T-helper 2 cell treated with Interferon-gamma antibody and Interleukin-4, amounts not matched to agents 5 μg/mL and 100 μg/mL, for 36 hours (primary cell): ENCODE data around the gene AGR2.
"Not testable (repeated sequence)": the region's sequence is repeated elsewhere in the genome, so short reads cannot be mapped to it uniquely, and the experiment has no call there.

Experiments used
- DNase-seq: peaks from one replicate; pipeline ENCODE4 v3.0.0; 2021; ENCODE audit warnings: low spot score
- H3K27ac Mint-ChIP-seq: one replicate; pipeline ENCODE4 v1.8.0; 2021; ENCODE audit warnings: mild to moderate bottlenecking, mixed read lengths
- H3K27me3 Mint-ChIP-seq: one replicate; pipeline ENCODE4 v1.8.0; 2021; ENCODE audit warnings: low read depth, mixed read lengths
- H3K36me3 Mint-ChIP-seq: one replicate; pipeline ENCODE4 v1.8.0; 2021; ENCODE audit warnings: low read depth, mixed read lengths
- H3K4me1 Mint-ChIP-seq: one replicate; pipeline ENCODE4 v1.8.0; 2021; ENCODE audit warnings: low read depth, mixed read lengths
- H3K4me3 Mint-ChIP-seq: one replicate; pipeline ENCODE4 v1.8.0; 2022; ENCODE audit warnings: mild to moderate bottlenecking, moderate library complexity, mixed read lengths
- H3K9me3 Mint-ChIP-seq: one replicate; pipeline ENCODE4 v1.8.0; 2021; ENCODE audit warnings: mixed read lengths

Gene AGR2

GRCh38 chr7:16804674-16805439 is at the start of gene AGR2:
TSS of gene AGR2 (minus strand) at chr7:16804999. CDS start at chr7:16801796, 3,203 bp downstream.
- H3K27me3 Mint-ChIP-seq, result peaks cover 7% of the 10 kb centered on the region
- no peaks in the 10 kb centered on the region for H3K36me3 Mint-ChIP-seq
- no peak within 1 kb of the TSS for H3K4me3 Mint-ChIP-seq
- no peaks in the 10 kb centered on the region for H3K4me1 Mint-ChIP-seq
- H3K27ac Mint-ChIP-seq, result no peak within 1 kb of the TSS
- no peaks in the 10 kb centered on the region for H3K9me3 Mint-ChIP-seq
- DNase-seq, result no peak

- H3K9me3 Mint-ChIP-seq, H3K4me3 Mint-ChIP-seq: not testable (repeated sequence)
Observed at GRCh38 chr7:16853189-16853588, 48.4 kb upstream of the AGR2 start.

GRCh38 chr7:16851829-16852228 is 47.0 kb upstream of the AGR2 start:
- H3K4me1 Mint-ChIP-seq, result no peaks in the 10 kb centered on the region
- no peak overlapping the region for H3K4me3 Mint-ChIP-seq

More at GRCh38 chr7:16853189-16853588, 48.4 kb upstream of the AGR2 start:
- not testable (repeated sequence) for H3K36me3 Mint-ChIP-seq, H3K27ac Mint-ChIP-seq, DNase-seq, H3K4me1 Mint-ChIP-seq
- H3K27me3 Mint-ChIP-seq, result peaks cover 30% of the 10 kb centered on the region

GRCh38 chr7:16850614-16851466 is 46.0 kb upstream of the AGR2 start:
- H3K4me3 Mint-ChIP-seq, result no peak overlapping the region
- H3K27me3 Mint-ChIP-seq, result peaks cover 37% of the 10 kb centered on the region
- DNase-seq, result no peak
- H3K4me1 Mint-ChIP-seq, result no peaks in the 10 kb centered on the region
- H3K36me3 Mint-ChIP-seq, result no peaks in the 10 kb centered on the region
- no peak overlapping the region for H3K27ac Mint-ChIP-seq
- no peaks in the 10 kb centered on the region for H3K9me3 Mint-ChIP-seq

More at GRCh38 chr7:16851829-16852228, 47.0 kb upstream of the AGR2 start:
- no peak for DNase-seq
- Mint-ChIP-seq H3K9me3 (no peaks in the 10 kb centered on the region), H3K27me3 (peaks cover 30% of the 10 kb centered on the region), H3K36me3 (no peaks in the 10 kb centered on the region), H3K27ac (no peak overlapping the region)

GRCh38 chr7:16849296-16850148 is 44.7 kb upstream of the AGR2 start:
- DNase-seq, result no peak
- H3K27ac Mint-ChIP-seq, result no peak overlapping the region
- no peaks in the 10 kb centered on the region for H3K9me3 Mint-ChIP-seq
- H3K27me3 Mint-ChIP-seq, result peaks cover 40% of the 10 kb centered on the region
- no peaks in the 10 kb centered on the region for H3K4me1 Mint-ChIP-seq
- H3K4me3 Mint-ChIP-seq, result no peak overlapping the region
- H3K36me3 Mint-ChIP-seq, result no peaks in the 10 kb centered on the region

GRCh38 chr7:16847381-16847860 is 42.6 kb upstream of the AGR2 start:
- Mint-ChIP-seq H3K27me3 (peaks cover 43% of the 10 kb centered on the region), H3K9me3 (no peaks in the 10 kb centered on the region), H3K4me3 (no peak overlapping the region)

GRCh38 chr7:16846601-16847165 is 41.9 kb upstream of the AGR2 start:
- Mint-ChIP-seq H3K36me3 (no peaks in the 10 kb centered on the region), H3K27me3 (peaks cover 41% of the 10 kb centered on the region), H3K4me1 (no peaks in the 10 kb centered on the region), H3K9me3 (no peaks in the 10 kb centered on the region), H3K27ac (no peak overlapping the region), H3K4me3 (no peak overlapping the region)
- DNase-seq, result no peak

More at GRCh38 chr7:16847381-16847860, 42.6 kb upstream of the AGR2 start:
- no peak for DNase-seq
- Mint-ChIP-seq H3K36me3 (no peaks in the 10 kb centered on the region), H3K4me1 (no peaks in the 10 kb centered on the region), H3K27ac (no peak overlapping the region)

- Mint-ChIP-seq H3K36me3 (no peaks in the 10 kb centered on the region), H3K9me3 (no peaks in the 10 kb centered on the region), H3K4me3 (no peak overlapping the region), H3K27ac (no peak overlapping the region), H3K27me3 (peaks cover 34% of the 10 kb centered on the region), H3K4me1 (no peaks in the 10 kb centered on the region)
- DNase-seq, result no peak
Observed at GRCh38 chr7:16845746-16846145, 40.9 kb upstream of the AGR2 start.

GRCh38 chr7:16841681-16842080 is 36.9 kb upstream of the AGR2 start:
- Mint-ChIP-seq H3K27ac (no peak overlapping the region), H3K36me3 (no peaks in the 10 kb centered on the region), H3K9me3 (no peaks in the 10 kb centered on the region), H3K4me3 (no peak overlapping the region), H3K27me3 (peaks cover 20% of the 10 kb centered on the region), H3K4me1 (no peaks in the 10 kb centered on the region)
- DNase-seq, result no peak

GRCh38 chr7:16840094-16840493 is 35.3 kb upstream of the AGR2 start:
- Mint-ChIP-seq H3K4me3 (no peak overlapping the region), H3K4me1 (no peaks in the 10 kb centered on the region), H3K27ac (no peak overlapping the region), H3K36me3 (no peaks in the 10 kb centered on the region), H3K9me3 (no peaks in the 10 kb centered on the region), H3K27me3 (peaks cover 11% of the 10 kb centered on the region)
- DNase-seq, result no peak

GRCh38 chr7:16839646-16840045 is 34.8 kb upstream of the AGR2 start:
- no peak overlapping the region for H3K27ac Mint-ChIP-seq
- no peaks in the 10 kb centered on the region for H3K9me3 Mint-ChIP-seq
- no peak overlapping the region for H3K4me3 Mint-ChIP-seq
- DNase-seq, result no peak
- H3K36me3 Mint-ChIP-seq, result no peaks in the 10 kb centered on the region
- H3K4me1 Mint-ChIP-seq, result no peaks in the 10 kb centered on the region
- peaks cover 11% of the 10 kb centered on the region for H3K27me3 Mint-ChIP-seq

GRCh38 chr7:16838891-16839290 is 34.1 kb upstream of the AGR2 start:
- DNase-seq, result no peak
- Mint-ChIP-seq H3K4me1 (no peaks in the 10 kb centered on the region), H3K4me3 (no peak overlapping the region), H3K36me3 (no peaks in the 10 kb centered on the region), H3K27me3 (peaks cover 7% of the 10 kb centered on the region), H3K9me3 (no peaks in the 10 kb centered on the region), H3K27ac (no peak overlapping the region)

- Mint-ChIP-seq H3K27me3 (peaks cover 7% of the 10 kb centered on the region), H3K4me3 (no peak overlapping the region), H3K36me3 (no peaks in the 10 kb centered on the region), H3K27ac (no peak overlapping the region), H3K9me3 (no peaks in the 10 kb centered on the region), H3K4me1 (no peaks in the 10 kb centered on the region)
- DNase-seq, result no peak
Observed at GRCh38 chr7:16838386-16838785, 33.6 kb upstream of the AGR2 start.
